Gastroesophageal sphincter (tissue), 3 donors: ENCODE data around the gene ARID2.

ENCODE experiments used
- EP300 ChIP-seq: sonication (generic); formaldehyde crosslinking; IDR thresholded peaks from one replicate; pipeline ENCODE4 v1.6.1; 2017; ENCODE audit warnings: antibody characterized with exemption, mild to moderate bottlenecking
- POLR2A ChIP-seq, 2 donors: fragments of 450-650 bp; IDR thresholded peaks; one replicate each; pipeline ENCODE4 v1.6.1; 2017; ENCODE audit warnings: antibody characterized with exemption in 2 of 2, mild to moderate bottlenecking in 2 of 2, moderate library complexity in 1 of 2
- POLR2AphosphoS5 ChIP-seq: sonication (generic); formaldehyde crosslinking; IDR thresholded peaks from one replicate; pipeline ENCODE4 v1.6.1; 2017; ENCODE audit warnings: antibody characterized with exemption
- TF ChIP-seq, protein P1 (sequence below), 4 experiments: fragments of 200-600 bp in 2 of 4; fragments of 450-650 bp in 2 of 4; sonication (generic) in 1 of 4; IDR thresholded peaks; one replicate each; pipeline ENCODE4 v1.5.1; 2017 to 2019; ENCODE audit warnings: antibody characterized with exemption in 4 of 4, mild to moderate bottlenecking in 2 of 4, moderate library complexity in 2 of 4

DNA sequence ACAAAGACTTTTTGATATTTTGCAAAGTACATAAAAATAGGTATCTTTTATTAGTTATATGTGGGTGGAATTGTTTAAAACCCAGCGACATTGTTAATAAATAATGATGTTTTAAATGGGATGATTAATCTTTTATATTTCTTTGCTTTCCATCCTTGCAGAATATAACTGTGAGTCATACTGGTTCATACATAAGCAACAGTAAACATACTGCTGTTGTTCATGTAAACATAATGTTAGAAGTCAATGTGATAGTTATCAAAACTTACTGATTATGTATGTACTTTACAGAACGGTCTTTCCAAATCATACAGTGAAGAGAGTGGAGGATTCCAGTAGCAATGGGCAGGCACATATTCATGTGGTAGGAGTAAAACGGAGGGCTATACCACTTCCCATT, 119.8 kb downstream of the ARID2 start:
- TF ChIP-seq, protein P1, sequence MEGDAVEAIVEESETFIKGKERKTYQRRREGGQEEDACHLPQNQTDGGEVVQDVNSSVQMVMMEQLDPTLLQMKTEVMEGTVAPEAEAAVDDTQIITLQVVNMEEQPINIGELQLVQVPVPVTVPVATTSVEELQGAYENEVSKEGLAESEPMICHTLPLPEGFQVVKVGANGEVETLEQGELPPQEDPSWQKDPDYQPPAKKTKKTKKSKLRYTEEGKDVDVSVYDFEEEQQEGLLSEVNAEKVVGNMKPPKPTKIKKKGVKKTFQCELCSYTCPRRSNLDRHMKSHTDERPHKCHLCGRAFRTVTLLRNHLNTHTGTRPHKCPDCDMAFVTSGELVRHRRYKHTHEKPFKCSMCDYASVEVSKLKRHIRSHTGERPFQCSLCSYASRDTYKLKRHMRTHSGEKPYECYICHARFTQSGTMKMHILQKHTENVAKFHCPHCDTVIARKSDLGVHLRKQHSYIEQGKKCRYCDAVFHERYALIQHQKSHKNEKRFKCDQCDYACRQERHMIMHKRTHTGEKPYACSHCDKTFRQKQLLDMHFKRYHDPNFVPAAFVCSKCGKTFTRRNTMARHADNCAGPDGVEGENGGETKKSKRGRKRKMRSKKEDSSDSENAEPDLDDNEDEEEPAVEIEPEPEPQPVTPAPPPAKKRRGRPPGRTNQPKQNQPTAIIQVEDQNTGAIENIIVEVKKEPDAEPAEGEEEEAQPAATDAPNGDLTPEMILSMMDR (IDR thresholded peaks at IDR 0.05): no peak
- TF ChIP-seq POLR2AphosphoS5 (no peak), POLR2A (IDR thresholded peaks at IDR 0.05) (no peak), EP300 (no peak)
